Hepatic stellate cell (primary cell): ENCODE measurements around the gene RPS27.
A peak's percentile ranks its signal among the peaks of the same experiment; 100 is the strongest.
"Not testable (repeated sequence)": the region's sequence is repeated elsewhere in the genome, so short reads cannot be mapped to it uniquely, and the experiment has no call there.

Experiments
- DNase-seq: peaks from one replicate; pipeline ENCODE4 v3.0.0; 2011; ENCODE audit warnings: low spot score

RPS27 gene

DNA sequence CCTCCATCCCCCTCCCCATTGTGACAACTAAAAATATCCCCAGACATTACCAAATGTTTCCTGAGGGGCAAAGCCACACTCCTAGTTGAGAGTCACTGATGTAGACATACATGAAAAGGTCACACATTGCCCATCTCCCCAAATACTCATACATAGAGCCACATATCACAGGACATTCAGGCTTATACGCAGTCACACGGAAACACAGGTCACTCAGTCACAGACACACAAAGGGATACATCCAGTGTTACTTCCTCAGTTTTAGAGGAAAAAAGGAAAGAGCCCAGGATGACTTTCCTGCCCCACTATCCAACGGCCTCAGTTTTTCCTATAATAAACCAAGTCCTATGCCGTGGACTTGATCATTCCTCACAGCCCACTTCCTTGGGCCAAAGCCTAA, 29.1 kb upstream of the RPS27 start:
- DNase-seq, result no peak

DNA sequence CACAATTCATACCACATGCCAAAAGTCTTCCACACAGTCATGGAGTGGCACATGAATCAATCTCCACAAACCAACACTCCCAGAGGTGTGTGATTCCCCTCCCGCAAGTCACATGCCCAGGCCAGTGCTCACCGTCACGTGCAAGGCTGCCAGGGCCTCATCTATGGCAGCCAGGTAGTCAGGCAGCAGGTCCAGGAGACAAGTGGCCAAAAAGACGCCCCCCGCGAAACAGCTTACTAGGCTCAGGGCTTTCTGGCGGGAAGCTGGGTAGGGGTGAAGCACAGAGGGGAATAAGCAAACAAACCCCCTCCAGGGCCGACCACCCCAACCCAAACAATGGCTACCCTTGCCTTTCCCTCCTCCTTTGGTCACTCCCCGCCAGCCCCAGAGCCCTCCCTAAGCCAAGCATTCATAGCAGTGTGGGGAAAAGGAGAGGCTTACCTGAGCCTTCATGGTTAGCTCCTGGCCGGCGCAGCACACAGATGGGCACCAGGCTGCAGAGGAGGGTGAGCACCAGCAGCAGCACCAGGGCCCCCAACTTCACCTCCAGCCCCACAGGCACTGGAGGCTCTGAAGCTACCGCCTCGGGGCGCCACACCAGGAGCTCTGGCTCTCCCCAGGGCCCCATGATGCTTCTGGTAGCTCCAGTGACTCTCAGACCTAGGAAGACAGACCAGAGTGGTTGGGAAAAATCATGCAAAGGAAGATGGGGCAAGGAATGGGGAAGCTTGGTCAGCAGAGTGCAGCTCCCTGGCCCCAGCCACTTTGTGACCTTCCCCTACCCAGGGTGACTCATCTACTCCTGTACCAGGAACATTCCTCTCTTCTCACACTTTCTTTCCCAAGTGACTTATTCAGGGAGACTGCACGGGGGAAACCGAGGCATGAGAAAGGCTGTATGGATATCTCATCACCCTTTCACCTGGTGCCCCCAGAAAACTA, 28.2 kb upstream of the RPS27 start:
- DNase-seq, result peak; percentile 74

DNA sequence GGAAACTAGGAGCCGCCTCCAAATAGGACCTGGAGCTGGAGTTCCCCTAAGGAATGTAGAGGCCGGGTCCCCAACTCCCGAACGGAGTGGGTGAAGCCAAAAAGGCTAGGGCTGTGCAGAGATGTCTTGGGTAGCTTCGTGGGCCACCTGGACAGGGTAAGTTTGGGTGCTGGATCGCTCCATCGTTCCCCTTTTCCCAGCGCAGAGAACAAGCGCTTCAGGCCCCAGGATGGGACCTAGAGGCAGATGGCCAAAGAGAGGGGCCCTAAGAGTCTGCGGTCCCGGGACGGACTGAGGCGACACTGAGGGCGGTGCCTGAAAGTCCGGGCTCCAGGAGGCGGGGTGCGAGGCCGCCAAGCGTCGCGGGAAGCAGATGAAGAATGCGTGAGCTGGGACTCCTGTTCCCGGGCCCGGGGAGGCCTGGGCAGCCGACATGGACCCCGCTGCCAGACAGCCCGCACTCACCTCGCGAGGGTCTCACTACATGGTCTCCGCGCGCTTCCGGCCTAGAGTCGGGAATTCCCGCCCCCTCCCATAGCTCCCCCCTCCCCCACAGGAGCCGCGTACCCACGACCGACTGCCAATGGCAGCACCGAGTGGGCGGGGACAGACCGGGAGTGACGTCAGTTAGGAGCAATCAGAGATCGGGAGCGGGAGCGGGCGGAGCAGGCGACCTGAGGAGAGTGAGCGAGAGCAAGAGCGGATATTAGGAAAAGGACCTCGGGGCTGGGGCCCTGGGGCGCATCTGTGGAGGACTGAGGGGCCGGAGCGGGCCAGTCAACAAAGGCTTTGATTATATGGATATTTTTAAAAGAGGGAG, 27.3 kb upstream of the RPS27 start, which contains the start of gene SLC39A1:
Gene SLC39A1, minus strand, starts transcription at position 508 of the 820 bp plus-strand sequence. CDS start 822 bp downstream, outside the sequence.
- peak; percentile 99 for DNase-seq

DNA sequence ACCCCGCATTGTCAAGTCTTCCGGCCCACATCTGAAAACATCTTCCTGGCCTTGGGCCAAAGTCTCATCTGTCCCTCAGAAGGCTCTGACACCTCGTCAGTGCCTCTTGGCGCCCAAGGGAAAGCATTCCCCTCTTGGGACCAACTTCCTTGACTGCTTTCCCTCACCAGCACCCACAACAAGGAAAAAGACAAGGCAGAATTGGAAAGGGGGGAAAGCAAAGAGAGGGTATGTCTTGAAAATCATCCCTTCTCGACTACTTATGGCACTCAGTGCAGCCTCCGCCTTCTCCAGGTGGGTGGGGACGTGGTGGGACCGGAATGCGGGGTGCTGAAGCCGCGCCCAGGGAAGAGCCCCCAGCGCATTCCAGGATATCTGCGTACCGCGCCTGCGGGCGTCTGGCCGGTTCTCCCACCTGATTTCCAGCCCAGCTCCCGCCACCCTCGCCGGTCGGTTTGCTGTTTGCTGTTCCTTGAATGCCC, 26.7 kb upstream of the RPS27 start:
- no peak for DNase-seq

DNA sequence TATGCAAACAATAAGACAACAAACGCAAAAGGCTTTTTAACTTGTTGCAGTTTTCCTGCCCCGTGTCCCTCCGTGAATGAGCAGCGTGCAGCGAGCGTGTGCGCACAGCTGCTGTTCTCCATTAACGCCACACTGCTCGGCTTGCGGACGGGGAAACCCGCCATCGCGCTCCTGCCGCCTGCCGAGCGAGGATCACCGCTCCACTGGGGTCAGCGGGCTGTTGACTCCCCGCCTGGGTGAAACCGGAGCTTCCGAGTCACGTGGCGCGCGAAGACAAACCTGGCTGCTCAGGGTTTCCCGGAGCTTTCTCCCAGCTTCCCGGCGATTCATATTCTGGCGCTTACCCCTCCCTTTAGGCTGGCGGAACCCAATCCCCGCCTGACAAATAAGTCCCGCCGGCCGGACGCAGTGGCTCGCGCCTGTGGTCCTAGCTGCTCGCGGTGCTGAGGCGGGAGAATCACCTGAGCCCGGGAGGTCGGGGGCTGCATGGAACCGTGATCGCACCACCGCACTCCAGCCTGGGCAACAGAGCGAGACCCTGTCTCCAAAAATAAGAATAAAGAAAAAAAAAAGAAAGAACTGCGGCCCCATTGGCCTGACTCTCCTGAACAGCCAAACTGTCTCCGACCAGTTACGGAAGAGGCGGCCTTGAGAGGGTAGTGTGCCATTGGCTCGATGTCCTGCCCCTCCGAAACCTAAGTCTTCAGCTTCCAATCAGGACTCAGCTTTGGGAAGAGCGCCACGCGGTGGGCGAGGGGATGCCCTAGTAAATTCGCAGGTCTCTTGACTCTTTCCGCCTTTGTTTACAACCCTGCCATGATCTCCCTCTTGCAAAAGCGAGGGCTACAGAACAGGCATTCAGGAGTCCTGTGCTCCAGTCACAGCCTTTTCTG, 23.2 kb upstream of the RPS27 start, which contains the start of gene CREB3L4:
Gene CREB3L4, plus strand, starts transcription at position 796 of the 893 bp plus-strand sequence. CDS start 624 bp downstream, outside the sequence.
- DNase-seq, result peak; percentile 96

DNA sequence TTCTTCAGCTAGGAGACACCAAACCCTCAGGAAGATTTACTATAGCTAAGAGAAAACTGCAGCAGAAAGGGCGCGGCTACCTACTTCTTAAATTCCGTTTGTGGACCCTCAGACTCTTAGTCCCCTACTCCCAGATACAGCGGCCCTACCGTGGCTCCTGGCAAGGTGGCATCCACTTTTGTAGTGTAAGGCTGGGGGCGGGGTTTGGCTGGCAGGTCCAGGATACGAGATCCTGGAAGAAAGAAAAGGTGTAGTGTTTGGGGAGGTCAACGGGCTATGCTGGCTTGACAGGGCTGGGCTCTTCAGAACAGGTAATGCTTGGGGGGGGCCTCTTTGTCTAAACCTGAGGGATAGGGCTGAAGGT, 22.6 kb upstream of the RPS27 start:
- no peak for DNase-seq

DNA sequence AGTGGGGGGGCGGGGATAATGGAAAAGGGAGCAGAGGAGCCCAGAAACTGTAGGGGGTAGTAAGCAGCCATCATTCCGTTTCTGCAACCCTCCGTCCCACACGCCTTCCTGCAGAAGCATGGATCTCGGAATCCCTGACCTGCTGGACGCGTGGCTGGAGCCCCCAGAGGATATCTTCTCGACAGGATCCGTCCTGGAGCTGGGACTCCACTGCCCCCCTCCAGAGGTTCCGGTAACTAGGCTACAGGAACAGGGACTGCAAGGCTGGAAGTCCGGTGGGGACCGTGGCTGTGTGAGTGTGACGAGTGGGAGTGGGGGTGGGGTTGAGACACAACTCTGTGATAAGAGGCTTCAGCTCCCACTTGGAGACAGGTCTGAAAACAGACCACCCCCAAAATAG, 22.2 kb upstream of the RPS27 start:
- no peak for DNase-seq

DNA sequence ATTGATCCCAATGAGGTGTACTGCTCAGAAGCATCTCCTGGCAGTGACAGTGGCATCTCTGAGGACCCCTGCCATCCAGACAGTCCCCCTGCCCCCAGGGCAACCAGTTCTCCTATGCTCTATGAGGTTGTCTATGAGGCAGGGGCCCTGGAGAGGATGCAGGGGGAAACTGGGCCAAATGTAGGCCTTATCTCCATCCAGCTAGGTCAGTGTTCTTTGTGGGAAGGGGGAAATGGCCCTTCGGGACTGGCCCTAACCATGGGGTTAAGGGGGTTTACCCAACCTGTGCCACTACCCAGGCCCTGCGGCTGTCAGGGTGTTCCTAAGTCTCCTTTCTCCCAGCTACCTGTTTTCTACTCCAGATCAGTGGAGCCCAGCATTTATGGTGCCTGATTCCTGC, 21.6 kb upstream of the RPS27 start:
- DNase-seq, result no peak

DNA sequence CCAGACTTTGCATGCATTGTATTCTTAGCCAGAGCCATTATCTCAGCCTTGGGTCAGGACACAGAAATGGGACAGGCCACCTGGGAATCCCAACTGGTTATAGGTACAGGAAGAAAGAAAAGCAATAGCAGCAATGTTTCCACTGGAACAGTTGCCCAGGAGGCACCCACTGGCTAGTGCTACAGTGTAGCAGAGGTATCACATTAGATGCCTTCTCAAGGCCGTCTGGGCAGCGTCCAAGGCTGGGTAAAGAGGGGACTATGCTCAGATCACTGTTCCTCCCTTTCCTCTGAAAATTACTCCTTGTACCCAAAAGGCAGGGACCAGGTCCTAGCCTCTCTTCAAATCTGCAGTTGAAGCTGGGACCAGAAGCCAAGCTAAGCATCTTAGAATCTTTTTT, 20.2 kb upstream of the RPS27 start:
- DNase-seq, result no peak

DNA sequence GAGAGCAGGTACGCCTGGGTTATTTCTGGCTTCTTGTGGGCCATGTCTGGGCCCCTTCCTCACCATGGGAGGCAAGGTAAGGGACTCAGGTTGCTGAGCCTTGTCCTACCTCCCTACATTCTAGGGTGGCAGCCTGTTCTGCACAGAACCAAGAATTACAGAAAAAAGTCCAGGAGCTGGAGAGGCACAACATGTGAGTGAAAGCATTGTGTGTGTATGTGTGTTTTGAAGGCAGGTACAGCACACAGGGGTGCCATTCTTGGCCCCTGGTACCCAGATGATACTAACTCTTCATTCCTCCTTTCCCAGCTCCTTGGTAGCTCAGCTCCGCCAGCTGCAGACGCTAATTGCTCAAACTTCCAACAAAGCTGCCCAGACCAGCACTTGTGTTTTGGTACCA, 17.5 kb upstream of the RPS27 start:
- DNase-seq, result no peak

DNA sequence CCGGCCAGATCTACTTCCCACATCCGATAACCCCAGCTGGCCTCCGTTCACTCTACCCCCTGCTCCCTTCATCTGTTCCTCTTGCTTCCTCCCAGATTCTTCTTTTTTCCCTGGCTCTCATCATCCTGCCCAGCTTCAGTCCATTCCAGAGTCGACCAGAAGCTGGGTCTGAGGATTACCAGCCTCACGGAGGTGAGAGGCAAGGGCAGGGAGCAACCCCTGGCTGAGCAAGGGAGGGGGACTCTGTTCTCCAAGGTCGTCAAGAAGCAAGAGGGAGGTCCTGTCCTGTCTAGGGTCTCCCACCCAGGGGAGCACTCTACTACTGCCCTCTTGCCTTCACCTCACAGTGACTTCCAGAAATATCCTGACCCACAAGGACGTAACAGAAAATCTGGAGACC, 17.0 kb upstream of the RPS27 start:
- DNase-seq, result no peak

DNA sequence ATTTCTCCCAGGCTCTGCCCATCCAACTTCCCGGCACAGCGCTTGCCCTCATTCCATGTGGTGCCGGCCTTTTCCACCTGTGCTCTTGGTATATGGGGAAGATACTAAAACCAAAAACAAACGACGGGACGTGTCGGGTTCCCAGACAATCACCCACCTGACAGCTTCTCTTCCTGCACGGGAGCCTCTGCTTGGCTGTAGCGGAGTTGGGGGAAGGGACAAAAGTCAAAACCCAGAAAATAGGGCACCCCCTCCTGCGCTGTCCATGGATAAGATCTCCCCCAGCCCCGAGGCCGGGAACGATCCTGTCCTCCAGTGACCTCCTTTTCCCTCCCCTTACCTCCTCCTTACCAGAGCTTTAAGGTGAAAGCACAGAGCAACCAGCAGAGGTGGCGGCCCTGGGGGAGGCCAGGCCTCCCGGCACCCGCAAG, 13.7 kb upstream of the RPS27 start:
- no peak for DNase-seq

DNA sequence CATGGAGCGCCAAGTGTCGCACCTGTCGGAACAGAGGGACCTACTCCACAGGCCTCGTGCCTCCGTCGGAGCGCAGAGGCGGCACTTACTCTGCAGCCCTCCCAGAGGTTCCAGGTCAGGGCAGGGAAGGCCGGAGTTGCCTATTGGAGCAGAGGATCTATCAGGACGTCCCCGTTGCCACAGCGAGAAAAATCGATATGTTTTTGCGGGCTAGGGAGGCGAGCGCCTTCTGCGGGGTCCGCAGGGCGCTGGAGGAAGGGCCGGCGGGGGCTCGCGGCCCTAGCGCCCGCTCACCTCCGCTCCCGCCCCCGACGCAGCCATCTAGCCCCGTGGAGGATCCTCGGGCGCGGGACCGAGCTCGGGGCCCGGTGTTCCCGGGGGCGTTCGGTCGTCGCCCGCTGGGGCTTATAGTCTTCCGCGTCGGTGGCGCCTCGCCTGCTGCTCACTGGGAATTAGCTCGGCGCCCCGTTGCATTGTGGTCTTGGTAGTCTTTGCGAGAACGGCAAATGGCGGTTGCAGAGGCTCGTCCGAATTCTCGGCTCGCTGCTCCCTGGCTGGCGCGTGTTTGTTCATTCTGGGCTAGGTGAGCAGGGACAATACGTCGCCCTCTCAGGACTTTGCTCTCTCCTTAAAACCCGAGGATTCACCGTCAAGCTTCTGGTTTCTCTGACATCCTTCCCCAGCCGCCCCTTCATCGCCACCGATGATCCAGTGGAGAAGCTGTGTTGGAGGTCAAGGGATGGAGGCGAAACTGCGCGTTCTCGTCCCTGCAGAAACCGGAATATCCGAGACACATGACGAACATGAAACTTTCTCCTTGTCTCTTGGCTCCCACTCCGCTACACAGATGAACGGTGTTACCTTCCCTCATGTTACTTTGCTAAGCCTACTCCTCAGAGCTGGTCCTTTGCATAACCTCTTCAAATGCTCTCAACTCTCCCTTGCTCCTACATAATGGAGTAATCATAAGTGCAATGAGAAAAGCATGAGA, 13.0 kb upstream of the RPS27 start, which contains the start of gene JTB:
Gene JTB, minus strand, starts transcription at position 425 of the 991 bp plus-strand sequence. Its CDS starts 422 bp downstream, at position 3.
- peak; percentile 86 for DNase-seq

DNA sequence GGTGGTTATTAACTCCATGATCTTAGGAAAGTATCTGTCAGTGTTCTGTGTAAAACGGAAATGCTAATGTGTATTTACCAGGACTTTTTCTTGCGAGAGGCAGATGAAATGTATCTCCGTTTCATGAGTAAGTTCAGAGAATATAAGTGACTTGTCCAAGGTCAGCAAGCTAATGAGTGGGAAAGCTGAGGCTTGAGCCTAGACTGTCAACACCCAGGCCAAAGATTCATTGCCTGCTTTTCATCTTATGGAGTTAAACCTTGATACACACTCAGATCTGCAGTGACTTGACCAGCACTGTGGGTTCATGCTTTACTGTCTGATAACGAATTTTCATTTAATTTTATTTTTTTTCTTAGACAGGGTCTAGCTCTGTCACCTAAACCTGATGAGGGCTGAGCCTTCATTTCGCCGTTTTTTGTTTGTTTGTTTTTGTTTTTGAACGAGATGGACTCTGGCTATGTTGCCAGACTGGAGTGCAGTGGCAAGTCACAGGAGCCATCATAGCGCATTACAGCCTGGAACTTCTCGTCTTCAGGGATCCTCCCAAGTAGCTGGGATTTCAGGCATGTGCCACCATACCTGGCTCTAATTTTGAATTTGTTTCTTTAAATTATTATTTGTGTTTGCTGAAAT, 12.2 kb upstream of the RPS27 start:
- no peak for DNase-seq

DNA sequence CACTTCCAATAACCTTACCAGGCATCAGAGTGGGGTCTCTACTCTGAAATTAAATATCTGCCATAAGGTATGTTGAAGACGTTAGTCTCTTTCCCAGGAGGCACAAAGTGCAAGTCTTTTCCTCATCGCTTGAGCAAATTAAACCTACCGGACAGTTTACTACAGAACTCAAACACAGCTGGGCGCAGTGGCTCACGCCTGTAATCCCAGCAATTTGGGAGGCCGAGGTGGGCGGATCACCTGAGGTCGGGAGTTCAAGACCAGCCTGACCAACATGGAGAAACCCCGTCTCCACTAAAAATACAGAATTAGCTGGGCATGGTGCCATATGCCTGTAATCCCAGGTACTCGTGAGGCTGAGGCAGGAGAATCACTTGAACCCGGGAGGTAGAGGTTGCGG, 11.5 kb upstream of the RPS27 start:
- DNase-seq, result not testable (repeated sequence)

DNA sequence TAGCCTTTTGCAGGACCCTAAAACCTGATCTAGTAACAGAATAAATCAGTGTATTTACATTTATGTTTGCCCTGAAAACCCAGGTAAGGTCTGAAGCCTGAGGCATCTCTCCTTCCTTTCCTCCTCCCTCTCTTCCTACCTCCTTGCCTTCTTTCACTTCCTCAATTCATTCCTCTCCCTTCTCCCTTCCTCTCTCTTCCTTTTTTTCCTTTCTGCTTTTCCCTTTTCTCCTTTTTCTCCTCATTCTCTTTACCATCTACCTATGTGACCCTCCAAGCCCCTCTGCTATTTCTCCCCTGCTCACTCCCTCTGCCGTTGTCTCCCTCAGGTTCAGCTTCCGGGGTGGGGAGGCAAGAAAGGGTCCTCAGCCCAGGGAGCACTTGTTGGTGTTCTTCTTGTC, 8.8 kb upstream of the RPS27 start:
- DNase-seq, result not testable (repeated sequence)

DNA sequence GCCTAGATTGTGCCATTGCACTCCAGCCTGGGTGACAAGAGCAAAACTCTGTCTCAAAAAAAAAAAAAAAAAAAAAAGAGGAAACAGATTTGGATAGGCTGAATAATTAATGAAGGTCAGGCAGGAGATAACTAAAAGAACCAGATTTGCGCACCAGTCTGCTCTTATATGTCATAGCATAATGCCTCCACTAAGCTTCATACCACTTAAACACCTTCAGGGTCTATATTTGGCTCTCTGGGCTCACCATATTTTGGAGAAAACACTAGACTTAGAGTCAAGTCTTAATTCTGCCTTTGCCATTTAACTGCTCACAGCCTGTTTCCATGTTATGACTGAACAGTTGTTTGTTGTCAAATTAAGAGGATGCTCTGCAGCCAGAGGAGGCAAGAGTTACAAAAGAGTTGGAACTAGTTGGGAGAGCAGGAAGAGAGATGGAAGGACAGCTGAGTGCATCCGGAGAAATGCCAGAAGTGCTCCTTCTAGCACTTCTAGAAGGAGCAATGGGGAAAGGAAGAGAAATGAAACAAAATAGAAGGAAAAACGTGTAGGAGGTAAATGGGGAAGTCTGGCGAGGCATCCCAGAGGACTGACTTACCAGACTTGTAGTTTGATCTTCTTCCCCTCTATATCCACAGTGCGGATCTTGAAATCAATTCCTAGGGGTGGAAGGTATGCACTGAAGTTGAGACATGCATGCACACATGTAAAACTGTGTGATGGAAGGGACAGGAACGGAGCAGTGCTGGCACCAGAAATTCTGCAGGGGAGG, 6.3 kb upstream of the RPS27 start:
- DNase-seq, result no peak

DNA sequence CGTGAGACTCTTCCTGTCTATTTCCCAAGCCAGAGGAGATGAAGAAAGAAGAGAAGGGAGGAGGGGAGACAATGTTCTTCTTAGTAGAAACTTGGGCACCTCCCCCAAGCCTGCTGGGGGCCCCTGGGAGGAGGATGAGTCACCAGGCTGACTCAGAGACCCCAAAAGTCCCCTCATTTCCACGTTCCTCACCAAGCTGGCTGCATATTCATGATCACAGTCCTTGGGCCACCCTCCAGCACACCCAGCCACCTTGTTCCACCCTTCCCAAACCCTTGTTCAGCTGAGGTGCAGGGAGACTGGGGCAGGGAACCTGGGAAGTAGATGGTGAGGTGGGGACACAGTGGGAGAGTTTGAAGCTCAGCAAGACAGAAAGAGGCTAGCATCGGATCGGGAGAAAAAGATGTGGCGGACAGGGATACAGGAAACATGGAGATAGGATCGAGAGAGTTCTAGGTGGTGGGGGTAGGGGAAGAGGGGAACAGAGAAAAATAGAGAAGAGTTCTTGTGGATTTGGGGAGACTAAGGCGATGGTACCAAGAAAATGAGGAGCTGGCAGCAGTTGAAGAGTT, 5.1 kb upstream of the RPS27 start:
- peak; percentile 53 for DNase-seq
